Fibroblast of skin of back (primary cell): ENCODE measurements around the gene TATDN2. TPM values are rescaled to one million over a fixed set of nuclear protein-coding genes. Genes with fewer than 3 reads are reported as not detected.

ENCODE experiments used
- DNase-seq: peaks from one replicate; pipeline ENCODE4 v3.0.0-alpha.2; 2013
- polyA plus RNA-seq, 2 experiments: library from polyadenylated mRNA; unstranded; fragments of 120-200 nt; gene quantifications; one replicate each; pipeline ENCODE4 v1.2.1, GENCODE V29; 2013; ENCODE audit not compliant: insufficient read length in 2 of 2

Gene TATDN2
- 31.5 TPM for polyA plus RNA-seq (2013, experiment 1 of 2; ENCODE audit: insufficient read length)
- 24.6 TPM for polyA plus RNA-seq (2013, experiment 2 of 2; ENCODE audit: insufficient read length)

DNA sequence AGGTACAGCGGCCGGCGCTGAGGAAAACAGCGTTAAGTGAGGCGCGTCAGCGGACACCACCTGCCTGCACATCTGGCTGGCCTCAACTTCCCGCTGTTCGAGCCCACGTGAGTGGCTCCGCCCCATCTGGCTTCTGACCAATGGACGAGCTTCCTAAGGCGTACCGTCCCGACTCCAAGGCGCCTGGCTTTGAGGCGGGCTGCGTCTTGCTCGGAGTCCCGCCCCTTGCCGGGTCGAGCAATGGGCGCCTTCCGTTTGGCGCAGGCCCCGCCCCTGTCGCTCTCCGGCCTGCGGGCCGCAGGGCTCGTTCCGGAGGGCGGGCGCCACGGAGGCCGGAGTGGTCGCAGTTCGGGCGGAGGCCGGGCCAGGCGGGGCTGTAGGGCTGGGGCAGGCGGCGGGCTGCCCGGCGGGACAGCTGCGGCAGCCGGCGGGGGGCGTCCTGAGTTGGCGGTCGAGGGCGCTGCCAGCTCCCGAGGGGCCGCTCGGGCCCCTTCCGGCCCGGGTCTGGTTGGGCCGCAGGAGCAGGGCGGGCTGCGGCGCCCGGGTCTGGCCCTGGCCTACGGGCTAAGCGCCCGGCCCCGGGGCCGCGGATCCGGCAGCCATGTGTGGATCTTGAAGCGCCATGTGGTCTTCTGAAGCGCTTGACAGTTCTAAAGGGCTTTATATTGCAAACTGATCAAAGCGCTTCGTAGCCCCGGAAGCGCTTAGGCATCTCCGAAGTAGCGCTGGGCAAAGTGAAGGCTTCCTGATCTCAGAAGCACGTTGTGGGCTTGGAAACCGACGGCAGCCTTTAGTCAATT is at the start of gene TATDN2:
Gene TATDN2 (plus strand): TSS at position 276 of the 800 bp plus-strand sequence. CDS start 742 bp downstream, outside the sequence.
- peak; percentile 96 for DNase-seq

- DNase-seq = peak; percentile 27
These were observed 49.3 kb upstream of the TATDN2 start for GRCh38 chr3:10198761-10199649.

- peak; percentile 22 for DNase-seq
These were observed 43.3 kb upstream of the TATDN2 start for GRCh38 chr3:10204921-10205320.

- peak; percentile 93 for DNase-seq
These were observed 42.7 kb upstream of the TATDN2 start for GRCh38 chr3:10205451-10206165.

DNA sequence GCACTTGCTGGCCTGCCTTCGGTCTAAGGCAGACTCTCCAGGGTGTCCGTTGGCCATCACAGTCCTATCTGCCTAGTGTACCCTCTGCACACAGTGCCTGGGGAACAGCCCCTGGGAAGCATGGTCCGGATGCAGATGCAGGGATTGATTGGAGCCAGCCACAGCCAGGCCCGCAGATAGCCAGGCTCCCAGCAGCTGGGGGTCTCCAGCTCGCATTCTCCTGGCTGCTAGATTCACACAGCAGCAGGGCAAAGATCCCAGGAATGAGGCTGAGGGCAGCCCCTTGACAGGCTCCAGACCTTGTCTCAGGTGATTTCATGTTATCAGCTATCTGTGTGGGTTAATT is 42.1 kb upstream of the TATDN2 start:
- DNase-seq = no peak

- no peak for DNase-seq
These were observed 35.0 kb upstream of the TATDN2 start for GRCh38 chr3:10213156-10213792.

- DNase-seq = no peak
These were observed 32.5 kb upstream of the TATDN2 start for GRCh38 chr3:10215578-10216368.

GRCh38 chr3:10217359-10217758 is 30.9 kb upstream of the TATDN2 start:
- DNase-seq = no peak

- DNase-seq = no peak
These were observed 28.5 kb upstream of the TATDN2 start for GRCh38 chr3:10219737-10220136.

DNA sequence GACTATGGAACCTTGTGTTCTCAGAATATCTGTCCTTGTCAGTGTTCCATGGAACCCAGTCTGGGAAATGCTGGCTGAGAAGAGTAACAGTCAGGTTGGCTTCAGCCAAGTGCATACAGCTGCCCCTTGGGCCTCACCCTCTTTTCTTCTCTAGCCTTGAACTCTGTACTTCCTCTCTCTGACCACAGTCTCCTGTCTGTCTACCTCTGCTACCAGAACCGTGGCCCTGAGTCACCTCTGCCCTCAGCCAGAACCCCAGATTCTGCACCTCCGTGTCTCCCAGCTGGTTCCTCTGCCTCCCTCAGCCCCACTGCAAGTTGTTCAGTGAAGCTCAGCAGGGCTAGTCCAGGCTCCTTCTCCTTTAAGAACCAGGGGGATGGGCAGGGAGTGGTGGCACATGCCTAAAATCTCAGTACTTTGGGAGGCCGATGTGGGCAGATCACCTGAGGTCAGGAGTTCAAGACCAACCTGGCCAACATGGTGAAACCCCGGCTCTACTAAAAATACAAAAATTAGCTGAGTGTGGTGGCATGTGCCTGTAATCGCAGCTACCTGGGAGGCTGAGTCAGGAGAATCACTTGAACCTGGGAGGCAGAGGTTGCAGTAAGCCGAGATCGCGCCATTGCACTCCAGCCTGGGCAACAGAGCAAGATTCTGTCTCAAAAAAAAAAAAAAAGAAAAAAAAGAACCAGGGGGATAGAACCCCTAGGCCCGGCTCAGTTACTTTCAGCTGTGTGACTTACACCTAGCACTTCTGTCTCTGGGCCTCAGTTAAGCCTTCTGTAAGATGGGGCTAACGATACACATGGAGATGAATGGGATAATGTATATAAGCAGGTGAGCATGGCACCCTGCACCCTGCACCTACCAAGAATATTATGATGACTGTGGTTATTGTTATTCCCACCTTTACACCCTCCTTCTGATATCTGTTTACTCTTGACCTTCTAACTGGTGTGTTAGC is 24.3 kb upstream of the TATDN2 start:
- DNase-seq = no peak

DNA sequence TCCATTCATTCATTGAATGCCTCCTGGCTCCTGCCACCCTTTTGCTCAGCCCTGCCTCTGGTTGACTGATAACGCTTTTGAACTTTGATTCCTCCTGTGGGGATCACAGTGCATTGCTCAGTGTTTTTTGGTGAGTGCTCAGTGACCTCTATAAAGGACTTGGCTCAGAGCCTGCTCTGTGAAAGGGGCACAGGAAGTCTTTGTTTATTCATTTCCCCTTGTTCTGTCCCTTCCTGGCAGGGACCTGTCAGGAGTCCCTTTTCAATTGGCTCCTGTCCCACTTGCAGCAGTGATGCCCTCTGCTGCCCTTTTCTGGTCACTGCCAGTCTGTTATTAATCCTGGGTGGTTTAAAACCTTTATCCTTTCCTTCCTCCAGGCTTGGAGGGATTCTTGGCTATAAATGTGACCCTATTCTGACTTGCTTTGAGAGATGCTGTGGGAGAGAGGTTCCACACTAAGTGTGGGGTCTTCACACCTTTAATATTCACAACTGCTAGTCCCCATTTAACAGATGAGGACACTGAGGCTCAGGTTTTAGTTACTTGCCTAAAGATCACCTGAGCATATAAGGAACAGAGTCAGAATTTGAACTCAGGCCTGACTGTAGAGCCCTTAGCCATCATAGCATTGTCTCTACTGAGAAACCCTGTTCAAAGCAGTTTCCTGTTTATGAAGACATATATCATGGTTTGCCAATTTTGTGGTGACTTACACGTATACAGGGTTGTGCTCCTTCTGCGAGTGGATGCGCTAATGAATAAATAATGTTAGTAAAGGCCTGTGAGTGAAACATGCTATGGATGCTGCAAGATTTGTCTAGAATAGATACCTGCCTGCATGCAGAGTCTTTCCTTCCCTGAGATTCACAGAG is 23.2 kb upstream of the TATDN2 start:
- DNase-seq = peak; percentile 80

DNA sequence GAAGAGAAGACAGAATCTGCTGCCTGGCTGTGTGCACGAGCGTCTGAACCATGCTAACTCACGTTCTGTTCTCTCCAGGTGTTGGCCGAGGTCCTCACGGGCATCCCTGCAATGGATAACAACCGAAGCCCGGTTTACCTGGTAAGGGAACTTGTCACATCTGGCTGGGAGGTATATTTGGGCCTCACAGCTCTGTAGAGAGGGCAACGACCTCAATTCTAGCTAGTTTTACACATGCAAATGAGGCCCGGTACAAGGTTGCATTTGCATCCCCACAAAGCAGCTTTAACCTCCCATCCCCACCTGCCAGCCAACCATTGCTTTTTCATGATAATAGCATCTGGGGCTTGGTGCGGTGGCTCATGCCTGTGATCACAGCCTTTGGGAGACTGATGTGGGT is 22.0 kb upstream of the TATDN2 start:
- no peak for DNase-seq

- DNase-seq = no peak
These were observed 19.9 kb upstream of the TATDN2 start for GRCh38 chr3:10228248-10228950.

- DNase-seq = no peak
These were observed 18.7 kb upstream of the TATDN2 start for GRCh38 chr3:10229576-10229975.

GRCh38 chr3:10232137-10232536 is 16.1 kb upstream of the TATDN2 start:
- no peak for DNase-seq

GRCh38 chr3:10233988-10234387 is 14.3 kb upstream of the TATDN2 start:
- no peak for DNase-seq

DNA sequence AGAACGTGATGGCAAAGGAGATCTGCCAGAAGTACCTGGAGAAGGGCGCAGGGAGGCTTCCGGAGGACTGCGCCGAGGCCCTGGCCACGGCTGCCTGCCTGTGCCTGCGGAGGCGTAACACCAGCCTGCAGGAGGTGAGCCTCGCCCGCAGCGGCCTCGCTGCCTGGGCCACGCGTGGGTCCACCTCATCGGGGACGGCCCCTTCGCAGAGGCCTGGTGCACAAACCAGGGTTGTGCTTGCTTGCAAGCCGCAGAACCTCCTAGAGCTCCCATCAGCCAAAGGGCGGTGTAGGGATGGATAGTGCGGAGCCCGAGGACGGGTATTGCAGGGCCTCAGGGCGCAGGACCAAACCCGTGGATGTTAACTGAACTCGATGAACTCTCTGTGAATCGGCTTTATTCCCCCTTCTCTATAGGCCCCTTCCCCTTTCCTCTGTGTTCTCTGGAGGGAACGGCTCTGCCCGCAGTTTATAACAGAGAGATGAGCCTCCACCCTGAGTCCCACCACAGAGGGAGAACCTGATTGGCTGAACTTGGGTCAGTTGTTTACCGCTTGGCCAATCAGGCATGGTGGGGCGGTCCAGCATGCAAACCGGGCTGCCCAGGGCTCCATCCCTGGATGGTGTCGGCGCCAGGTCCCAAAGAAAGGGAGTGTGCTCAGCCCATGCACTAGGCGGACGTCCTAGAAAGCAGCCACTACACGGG is 13.6 kb upstream of the TATDN2 start:
- no peak for DNase-seq

- DNase-seq = no peak
These were observed 12.7 kb upstream of the TATDN2 start for GRCh38 chr3:10235551-10235950.
